VCaP (cell line): ENCODE measurements around the gene PLXNB3.

ENCODE experiments used
- H3K27ac ChIP-seq: fragments of 450-650 bp; 2 replicates; pipeline ENCODE4 v1.5.1; 2017
- TF ChIP-seq, protein P1 (sequence below): fragments of 450-650 bp; conservative IDR thresholded peaks from 2 replicates; pipeline ENCODE4 v1.5.1; 2017; ENCODE audit warnings: mild to moderate bottlenecking, moderate library complexity

Gene PLXNB3

DNA sequence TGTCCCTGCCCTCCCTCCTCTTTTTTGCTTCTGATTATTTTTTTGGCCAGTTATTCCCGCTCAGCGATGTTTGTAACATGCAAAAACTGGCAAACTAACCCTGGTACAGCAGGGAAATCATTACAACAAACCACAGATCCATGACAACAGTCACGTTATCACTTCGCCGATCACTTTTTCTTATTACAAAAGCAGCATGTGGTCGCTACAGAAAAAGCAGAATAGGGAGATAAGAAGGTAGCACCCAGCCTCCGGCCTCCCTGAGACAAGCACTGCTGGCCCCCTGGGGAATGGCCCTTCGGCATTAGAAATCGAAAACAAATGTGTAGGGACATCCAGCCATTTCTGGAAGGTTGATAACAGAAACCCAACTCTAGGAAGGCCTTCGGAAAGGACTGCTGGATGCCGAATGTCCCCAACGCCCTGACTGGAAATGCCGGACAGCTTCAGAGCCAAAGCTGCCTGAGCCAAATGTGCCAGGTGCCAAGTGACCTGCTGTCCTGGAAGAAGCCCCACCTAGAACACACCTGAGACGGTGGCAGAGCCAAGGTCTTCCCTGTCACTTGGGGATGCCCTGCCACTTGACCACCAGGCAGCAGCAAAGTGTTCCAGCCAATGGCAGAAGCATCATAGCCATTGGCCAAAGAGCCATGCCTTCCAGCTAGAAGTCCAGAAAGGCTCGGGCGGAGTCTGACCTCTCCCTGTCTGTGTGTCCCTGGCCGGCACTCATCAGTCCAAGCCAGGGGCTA, 27.2 kb downstream of the PLXNB3 start:
- TF ChIP-seq, protein P1, sequence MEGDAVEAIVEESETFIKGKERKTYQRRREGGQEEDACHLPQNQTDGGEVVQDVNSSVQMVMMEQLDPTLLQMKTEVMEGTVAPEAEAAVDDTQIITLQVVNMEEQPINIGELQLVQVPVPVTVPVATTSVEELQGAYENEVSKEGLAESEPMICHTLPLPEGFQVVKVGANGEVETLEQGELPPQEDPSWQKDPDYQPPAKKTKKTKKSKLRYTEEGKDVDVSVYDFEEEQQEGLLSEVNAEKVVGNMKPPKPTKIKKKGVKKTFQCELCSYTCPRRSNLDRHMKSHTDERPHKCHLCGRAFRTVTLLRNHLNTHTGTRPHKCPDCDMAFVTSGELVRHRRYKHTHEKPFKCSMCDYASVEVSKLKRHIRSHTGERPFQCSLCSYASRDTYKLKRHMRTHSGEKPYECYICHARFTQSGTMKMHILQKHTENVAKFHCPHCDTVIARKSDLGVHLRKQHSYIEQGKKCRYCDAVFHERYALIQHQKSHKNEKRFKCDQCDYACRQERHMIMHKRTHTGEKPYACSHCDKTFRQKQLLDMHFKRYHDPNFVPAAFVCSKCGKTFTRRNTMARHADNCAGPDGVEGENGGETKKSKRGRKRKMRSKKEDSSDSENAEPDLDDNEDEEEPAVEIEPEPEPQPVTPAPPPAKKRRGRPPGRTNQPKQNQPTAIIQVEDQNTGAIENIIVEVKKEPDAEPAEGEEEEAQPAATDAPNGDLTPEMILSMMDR: no peak
- H3K27ac ChIP-seq: no peak overlapping the region

DNA sequence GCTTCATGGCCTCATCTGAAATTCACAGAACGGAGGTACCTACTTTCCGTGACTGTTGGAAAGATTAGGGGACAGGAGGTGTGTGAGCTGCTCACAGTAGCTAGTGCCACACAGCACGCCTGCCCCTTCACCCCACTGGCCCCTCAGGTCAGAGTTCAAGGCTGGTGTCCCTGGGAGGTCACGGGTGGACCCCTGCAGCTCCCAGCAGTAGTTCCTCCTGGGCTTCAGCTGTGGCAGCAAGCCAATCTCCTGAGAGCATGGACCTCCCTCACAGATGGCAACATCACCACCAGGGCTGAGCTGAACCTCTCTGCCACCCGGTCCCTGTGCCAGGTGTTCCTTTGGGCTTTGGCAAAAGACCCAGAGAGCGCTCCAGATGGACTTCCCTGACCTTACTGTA, 28.3 kb downstream of the PLXNB3 start:
- no peak overlapping the region for H3K27ac ChIP-seq
- TF ChIP-seq, protein P1: no peak

DNA sequence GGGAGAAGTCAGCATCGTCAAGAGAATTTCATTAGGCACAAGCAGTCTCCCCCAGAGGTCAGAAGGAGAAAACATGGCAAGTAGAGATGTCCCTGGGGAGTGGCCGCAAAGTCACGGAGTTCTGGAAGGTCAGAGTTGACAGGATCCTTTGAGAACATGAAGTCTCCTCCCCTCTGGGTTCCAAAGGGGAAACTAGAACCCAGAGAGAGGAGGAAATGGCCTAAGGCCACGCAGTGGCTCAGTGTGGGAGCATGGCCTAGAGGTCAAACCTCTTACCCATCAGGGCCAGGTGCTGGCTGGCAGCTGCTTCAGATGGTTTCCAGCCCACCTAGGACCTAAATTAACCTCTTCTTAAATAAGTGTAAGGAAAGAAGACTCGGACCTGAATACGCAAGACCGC, 29.2 kb downstream of the PLXNB3 start:
- peak overlapping the region; percentile 88 for H3K27ac ChIP-seq
- TF ChIP-seq, protein P1: no peak

DNA sequence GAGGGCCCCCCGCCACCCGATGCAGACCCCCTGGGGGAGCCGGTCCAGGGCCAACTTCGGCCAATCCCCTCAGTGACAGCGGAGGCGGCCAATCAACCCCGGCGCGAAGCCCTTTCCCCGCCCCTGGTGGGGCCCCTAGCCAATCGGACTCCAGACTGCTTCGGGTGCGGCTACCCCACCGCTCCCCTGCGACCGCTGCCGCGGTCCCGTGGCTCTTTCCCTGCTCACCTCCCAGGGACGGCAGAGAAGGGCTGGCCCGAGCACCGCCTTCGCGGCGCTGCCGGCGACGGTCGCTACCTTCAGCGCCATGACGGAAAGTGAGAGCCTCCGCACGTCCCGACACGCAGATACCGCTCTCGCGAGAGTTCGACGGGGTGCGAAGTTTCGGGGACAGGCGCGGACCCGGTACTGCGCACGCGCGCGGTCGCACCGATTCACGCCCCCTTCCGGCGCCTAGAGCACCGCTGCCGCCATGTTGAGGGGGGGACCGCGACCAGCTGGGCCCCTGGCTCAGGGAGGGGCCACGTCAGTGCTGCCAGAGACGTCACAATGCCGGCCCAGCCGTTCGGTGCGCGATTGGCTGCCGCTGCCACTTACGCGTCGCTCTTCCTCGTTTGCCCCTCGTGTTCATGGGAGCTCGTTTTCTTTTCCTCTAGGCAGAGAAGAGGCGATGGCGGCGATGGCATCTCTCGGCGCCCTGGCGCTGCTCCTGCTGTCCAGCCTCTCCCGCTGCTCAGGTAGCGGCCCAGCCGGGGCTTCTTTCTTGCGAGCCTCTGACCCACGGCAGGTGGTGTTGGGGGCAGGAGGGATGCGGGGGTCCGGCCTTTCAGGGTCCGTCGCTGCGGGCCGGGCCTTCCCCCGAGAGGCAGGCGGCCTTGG, 30.2 kb downstream of the PLXNB3 start, which contains the start of the genes IDH3G and SSR4:
IDH3G (minus strand) TSS at position 358 of the 879 bp plus-strand sequence; CDS start at position 309, 49 bp downstream.
SSR4 (plus strand) TSS at position 651 of the 879 bp plus-strand sequence; CDS start at position 671, 20 bp downstream.
- TF ChIP-seq, protein P1: no peak
- H3K27ac ChIP-seq: peak within 1 kb of the TSS; percentile 88

DNA sequence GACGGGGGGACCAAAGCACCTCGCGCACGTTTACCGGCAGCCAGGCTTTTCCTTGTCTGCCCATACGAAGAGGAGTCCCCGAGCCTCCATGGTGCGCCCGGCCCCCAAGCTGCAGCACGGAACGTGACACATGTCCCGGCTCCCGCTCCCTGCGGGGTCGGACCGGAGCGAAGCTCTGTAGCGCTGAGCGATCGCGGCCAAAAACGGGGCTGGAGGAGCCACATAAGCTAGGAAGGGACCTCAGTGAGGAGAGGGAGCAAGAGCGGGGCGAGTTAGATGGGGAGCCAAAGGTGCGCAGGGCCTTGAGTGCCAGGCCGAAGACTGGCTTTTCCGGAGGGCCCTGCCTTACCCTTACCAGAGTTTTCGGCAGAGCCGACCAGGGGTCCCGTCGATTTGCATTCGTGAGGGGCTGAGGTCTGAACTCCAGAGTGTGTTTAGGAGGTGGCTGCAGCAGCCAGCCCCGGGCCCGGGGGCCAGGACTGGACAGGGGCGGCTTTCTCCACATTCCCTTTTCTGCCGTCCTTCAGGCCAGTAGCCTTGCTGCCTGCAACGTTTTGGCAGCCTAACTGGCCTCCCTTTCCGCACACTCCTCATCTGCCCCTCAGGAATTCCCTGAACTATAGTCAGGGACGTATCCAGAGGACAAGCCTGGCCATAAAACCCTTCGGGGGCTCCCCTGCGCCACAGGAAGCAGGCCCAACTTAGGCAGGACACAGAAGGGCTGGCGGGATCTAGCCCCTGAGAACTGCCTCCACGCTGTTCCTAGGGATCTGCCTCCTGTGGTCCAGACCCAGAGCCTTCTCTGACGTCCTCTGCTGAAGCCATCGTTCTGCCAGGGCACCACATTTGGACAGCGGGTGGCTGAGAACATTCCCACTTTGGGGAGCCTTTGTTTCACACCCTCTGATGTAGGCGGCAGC, 31.1 kb downstream of the PLXNB3 start:
- TF ChIP-seq, protein P1: no peak
- H3K27ac ChIP-seq: peak overlapping the region; percentile 88

DNA sequence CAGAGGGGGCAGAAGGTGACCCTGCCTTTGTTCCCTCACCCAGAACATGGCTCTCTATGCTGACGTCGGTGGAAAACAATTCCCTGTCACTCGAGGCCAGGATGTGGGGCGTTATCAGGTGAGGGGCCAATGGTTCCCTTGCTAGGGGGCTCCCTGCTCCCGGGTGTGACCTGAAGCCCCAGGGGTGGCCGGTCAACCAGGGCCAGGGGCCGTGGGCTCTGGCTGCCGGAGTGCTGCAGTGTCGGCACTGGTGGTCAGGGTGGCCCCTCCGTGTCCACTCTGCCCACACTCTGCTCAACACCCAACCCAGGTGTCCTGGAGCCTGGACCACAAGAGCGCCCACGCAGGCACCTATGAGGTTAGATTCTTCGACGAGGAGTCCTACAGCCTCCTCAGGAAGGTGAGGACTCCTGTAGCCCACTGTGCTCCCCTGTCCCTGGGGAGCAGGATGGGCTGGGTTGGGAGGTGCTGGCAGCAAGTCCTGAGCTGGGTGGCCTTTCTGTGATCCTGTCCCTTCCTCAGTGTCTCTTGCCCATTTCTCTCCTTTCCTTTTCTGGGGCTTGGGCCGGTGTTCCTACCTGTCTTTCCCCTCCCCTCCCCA, 33.5 kb downstream of the PLXNB3 start:
- no peak overlapping the region for H3K27ac ChIP-seq
- TF ChIP-seq, protein P1: no peak
